Epithelial cell of proximal tubule (primary cell): ENCODE measurements around the gene SLC25A30. TPM values are rescaled to one million over a fixed set of nuclear protein-coding genes. Genes with fewer than 3 reads are reported as not detected.
"Not testable (repeated sequence)": the region's sequence is repeated elsewhere in the genome, so short reads cannot be mapped to it uniquely, and the experiment has no call there.

Experiments used
- DNase-seq: peaks from one replicate; pipeline ENCODE4 v3.0.0-alpha.2; 2011; ENCODE audit warnings: low read depth
- H3K4me3 ChIP-seq: 2 replicates; pipeline ENCODE4 v1.5.1; 2011; ENCODE audit warnings: low read depth, mild to moderate bottlenecking, low read length
- CTCF ChIP-seq: conservative IDR thresholded peaks from 2 replicates; pipeline ENCODE4 v1.5.1; 2012; ENCODE audit warnings: low read depth, mild to moderate bottlenecking, low read length
- total RNA-seq: library from RNA; depleted of rRNA; stranded (reverse); fragments of >200 nt; gene quantifications from 2 replicates; pipeline ENCODE4 v1.2.3, GENCODE V29; 2015

Gene SLC25A30
- total RNA-seq, 1 donor from 2014 or later, result 4.7 TPM

- DNase-seq, result no peak
- H3K4me3 ChIP-seq, result no peak overlapping the region
- no peak for TF ChIP-seq CTCF
These were observed 25.4 kb downstream of the SLC25A30 start for GRCh38 chr13:45392811-45393210.

GRCh38 chr13:45391926-45392325, 26.2 kb downstream of the SLC25A30 start:
- DNase-seq, result no peak
- no peak overlapping the region for H3K4me3 ChIP-seq
- no peak for TF ChIP-seq CTCF

GRCh38 chr13:45391128-45391527, 27.0 kb downstream of the SLC25A30 start:
- H3K4me3 ChIP-seq, DNase-seq: not testable (repeated sequence)

- H3K4me3 ChIP-seq, DNase-seq: not testable (repeated sequence)
These were observed 27.8 kb downstream of the SLC25A30 start for GRCh38 chr13:45390348-45390747.

DNA sequence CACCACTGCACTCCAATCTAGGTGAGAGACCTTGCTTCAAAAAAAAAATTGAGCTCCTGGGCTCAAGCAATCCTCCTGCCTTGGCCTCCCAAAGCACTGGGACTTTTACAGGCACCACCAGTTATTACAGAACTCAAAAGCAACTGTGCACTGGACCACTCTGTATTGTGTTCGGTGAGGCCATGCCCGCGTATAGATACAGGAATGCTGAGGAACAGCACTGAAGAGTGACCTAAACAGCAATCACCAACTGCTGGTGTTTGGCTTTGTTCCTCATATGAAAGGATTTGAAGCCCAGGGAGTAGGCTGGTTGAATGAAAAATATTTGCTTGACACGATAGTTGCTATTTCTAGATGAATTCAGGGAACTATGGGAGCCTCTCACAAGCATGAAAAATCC, 29.5 kb downstream of the SLC25A30 start:
- no peak overlapping the region for H3K4me3 ChIP-seq
- DNase-seq, result no peak
- no peak for TF ChIP-seq CTCF

DNA sequence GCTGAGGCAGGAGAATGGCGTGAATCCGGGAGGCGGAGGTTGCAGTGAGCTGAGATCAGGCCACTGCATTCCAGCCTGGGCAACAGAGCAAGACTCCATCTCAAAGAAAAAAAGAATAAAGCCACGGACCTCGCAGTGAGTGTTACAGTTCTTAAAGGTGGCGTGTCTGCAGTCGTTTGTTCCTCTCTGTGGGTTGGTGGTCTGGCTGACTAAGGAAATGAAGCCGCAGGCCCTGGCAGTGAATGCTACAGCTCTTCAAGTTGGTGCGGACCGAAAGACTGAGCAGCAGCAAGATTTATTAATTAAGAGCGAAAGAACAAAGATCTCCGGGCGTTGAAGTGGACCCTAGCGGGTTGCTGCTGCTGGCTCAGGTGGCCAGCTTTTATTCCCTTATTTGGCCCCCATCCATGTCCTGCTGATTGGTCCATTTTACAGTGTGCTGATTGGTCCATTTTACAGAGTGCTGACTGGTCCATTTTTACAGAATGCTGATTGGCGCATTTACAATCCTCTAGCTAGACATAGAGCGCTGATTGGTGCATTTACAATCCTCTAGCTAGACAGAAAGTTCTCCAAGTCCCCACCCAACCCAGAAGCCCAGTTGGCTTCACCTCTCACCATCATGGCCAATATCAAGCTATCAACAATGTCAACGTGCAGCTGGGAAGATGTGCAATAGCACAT, 31.1 kb downstream of the SLC25A30 start:
- DNase-seq, H3K4me3 ChIP-seq: not testable (repeated sequence)

DNA sequence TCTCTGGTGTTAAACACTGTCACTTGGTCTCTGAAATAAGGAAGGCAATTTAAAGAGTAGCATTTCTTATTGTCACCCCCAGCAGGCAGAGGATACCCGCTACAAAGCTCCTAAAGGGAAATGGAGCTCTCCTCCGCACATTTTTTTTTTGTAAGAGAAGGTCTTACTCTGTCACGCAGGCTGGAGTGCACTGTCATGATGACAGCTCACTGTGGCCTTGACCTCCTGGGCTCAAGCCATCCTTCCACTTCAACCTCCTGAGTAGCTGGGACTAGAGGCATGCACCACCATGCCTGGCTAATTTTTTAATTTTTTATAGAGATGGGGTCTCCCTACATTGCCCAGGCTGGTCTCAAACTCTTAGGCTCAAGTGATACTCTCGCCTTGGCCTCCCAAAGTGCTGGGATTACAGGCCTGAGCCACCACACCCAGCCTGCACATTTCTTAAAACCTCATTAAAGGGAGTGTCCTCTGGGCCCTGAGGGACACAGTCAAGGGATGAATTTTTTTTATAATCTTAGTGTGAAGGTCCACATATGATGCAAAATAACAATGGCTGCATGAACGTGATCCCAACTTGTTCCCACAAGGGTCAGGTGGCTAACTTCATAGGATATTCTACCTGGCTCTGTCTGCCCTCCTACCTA, 32.1 kb downstream of the SLC25A30 start:
- no peak overlapping the region for H3K4me3 ChIP-seq
- TF ChIP-seq CTCF, result no peak
- DNase-seq, result no peak

GRCh38 chr13:45385320-45385719, 32.9 kb downstream of the SLC25A30 start:
- TF ChIP-seq CTCF, result no peak

More at GRCh38 chr13:45385320-45385719, 32.9 kb downstream of the SLC25A30 start:
- no peak overlapping the region for H3K4me3 ChIP-seq
- DNase-seq, result no peak
